Upper lobe of left lung (tissue), 4 donors: Measurements from ENCODE around the gene IL1RAPL2.

Experiments used
- CTCF ChIP-seq, 6 experiments: fragments of 450-650 bp in 4 of 6; fragments of 200-600 bp in 2 of 6; sonication (generic) in 2 of 6; IDR thresholded peaks; one replicate each; pipeline ENCODE4 v1.5.1; 2016 to 2019; ENCODE audit warnings: antibody characterized with exemption in 6 of 6
- POLR2A ChIP-seq, 4 donors: fragments of 450-650 bp; IDR thresholded peaks; one replicate each; pipeline ENCODE4 v1.5.1; 2016 to 2017; ENCODE audit warnings: antibody characterized with exemption in 4 of 4, mild to moderate bottlenecking in 2 of 4

DNA sequence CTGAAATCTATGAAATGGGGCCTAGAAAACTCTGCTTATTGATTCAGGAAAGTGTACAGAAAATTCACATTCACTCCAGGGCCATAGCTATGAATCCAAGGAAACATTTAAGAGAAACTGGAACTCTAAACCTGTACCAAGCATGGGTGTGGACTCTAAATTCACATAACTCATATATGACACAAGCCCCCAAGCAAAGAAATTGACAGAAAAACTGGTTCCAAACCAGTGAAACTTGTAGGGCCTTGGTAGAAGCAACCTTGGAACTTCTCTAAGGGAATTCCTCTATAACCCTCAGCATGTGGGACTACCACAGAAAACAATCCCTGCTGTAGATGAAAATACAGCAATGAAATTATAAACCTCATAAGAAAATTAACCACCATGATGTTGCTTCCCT is 1149.7 kb downstream of the IL1RAPL2 start:
- TF ChIP-seq CTCF (IDR thresholded peaks at IDR 0.05) (no peak), POLR2A (IDR thresholded peaks at IDR 0.05) (no peak)
